ENCODE data around the gene HMG20B. TPM values are rescaled to one million over a fixed set of nuclear protein-coding genes. Genes with fewer than 3 reads are reported as not detected.

The HMG20B gene
- total RNA-seq, 1 experiment from 2014 or later: 115 TPM

GRCh38 chr19:3626473-3627350 is 54.0 kb downstream of the HMG20B start, which contains the start of gene CACTIN:
Gene CACTIN (minus strand): TSS chr19:3626790. CDS start chr19:3626762, 28 bp downstream.
- 0 out of 2 replicates have a peak, but pooled peaks cover 8% of the 10 kb centered on the region for H4K20me1 ChIP-seq (ENCODE audit: insufficient read depth)
- no peaks in the 10 kb centered on the region for H3K9me2 ChIP-seq (ENCODE audit: insufficient read depth)
- CTCF ChIA-PET: no interaction called here
- no peaks in the 10 kb centered on the region for H3F3A ChIP-seq (ENCODE audit: insufficient read depth, low read depth)
- TF ChIP-seq EZH2 (IDR thresholded peaks at IDR 0.05; ENCODE audit: low read depth) (no peak), CTCF (conservative IDR thresholded peaks at IDR 0.05) (no peak)
- POLR2A ChIA-PET (ENCODE audit: unreplicated experiment): interaction anchor here (0.6 kb wide), 1 partner anchor 132 kb away, joined by 9 read pairs; no protein-coding TSS in a partner anchor
- H3K4me3 ChIP-seq: peak within 1 kb of the TSS; percentile 76
- H3K4me2 ChIP-seq: peak within 1 kb of the TSS; percentile 89
- peaks cover 5% of the 10 kb centered on the region; the same call in 1 of the 2 replicates for H3K4me1 ChIP-seq (replicated peaks; ENCODE audit: insufficient read depth)
- intact Hi-C loops (cut with micrococcal nuclease; ENCODE audit: unreplicated experiment): loop anchor here (5.0 kb wide), 1 partner anchor 69 kb away; the partner anchor contains the start of gene MFSD12
- H3K9me3 ChIP-seq (ENCODE audit: insufficient read depth, low read depth): no peaks in the 10 kb centered on the region
- H3K27ac ChIP-seq: peak within 1 kb of the TSS; percentile 77
- H3K36me3 ChIP-seq (ENCODE audit: low read depth): no peaks in the 10 kb centered on the region
- H3K79me2 ChIP-seq (ENCODE audit: low read depth): peaks cover 25% of the 10 kb centered on the region
- DNase-seq: peak; percentile 90 to 95
- BruUV-seq (replicated peaks): no TSS peak
- peak within 1 kb of the TSS; percentile 76 for H2AFZ ChIP-seq
- no peaks in the 10 kb centered on the region for H3K27me3 ChIP-seq (ENCODE audit: insufficient read depth, low read depth)

GRCh38 chr19:3627351-3627723 is 54.6 kb downstream of the HMG20B start:
- CTCF ChIA-PET: no interaction called here
- Histone ChIP-seq H2AFZ (peak overlapping the region; percentile 48; the same call in 1 of the 2 replicates), H3K27ac (no peak overlapping the region), H3F3A (ENCODE audit: insufficient read depth, low read depth) (no peaks in the 10 kb centered on the region), H3K4me1 (replicated peaks; ENCODE audit: insufficient read depth) (peaks cover 5% of the 10 kb centered on the region; the same call in 1 of the 2 replicates), H3K4me3 (peak overlapping the region; percentile 76; the same call in 1 of the 2 replicates), H3K4me2 (peak overlapping the region; percentile 89), H3K9me2 (ENCODE audit: insufficient read depth) (no peaks in the 10 kb centered on the region), H3K9me3 (ENCODE audit: insufficient read depth, low read depth) (no peaks in the 10 kb centered on the region), H3K27me3 (ENCODE audit: insufficient read depth, low read depth) (no peaks in the 10 kb centered on the region), H4K20me1 (ENCODE audit: insufficient read depth) (0 out of 2 replicates have a peak, but pooled peaks cover 8% of the 10 kb centered on the region), H3K36me3 (ENCODE audit: low read depth) (no peaks in the 10 kb centered on the region), H3K79me2 (ENCODE audit: low read depth) (peaks cover 25% of the 10 kb centered on the region)
- DNase-seq: no peak
- no TSS peak for BruUV-seq (replicated peaks)
- intact Hi-C loops (cut with micrococcal nuclease; ENCODE audit: unreplicated experiment): loop anchor here (5.0 kb wide), 1 partner anchor 70 kb away; the partner anchor contains the start of gene MFSD12
- POLR2A ChIA-PET (ENCODE audit: unreplicated experiment): interaction anchor here (0.6 kb wide), 1 partner anchor 132 kb away, joined by 9 read pairs; no protein-coding TSS in a partner anchor
- TF ChIP-seq EZH2 (IDR thresholded peaks at IDR 0.05; ENCODE audit: low read depth) (no peak), CTCF (conservative IDR thresholded peaks at IDR 0.05) (no peak)

Other genes with a start within 250 kb of the HMG20B start
- gene NFIC, start 206.4 kb upstream of the HMG20B start, total RNA-seq (2021): 71.1 and 75.6 TPM in 2 replicates
- gene SMIM24, start 92.4 kb upstream of the HMG20B start, total RNA-seq (2021): not detected in 2 replicates
- not detected in 2 replicates for gene SMIM44, start 89.5 kb upstream of the HMG20B start, total RNA-seq (2021)
- gene DOHH, start 72.3 kb upstream of the HMG20B start, total RNA-seq (2021): 7.7 and 11.7 TPM in 2 replicates
- gene FZR1, start 66.6 kb upstream of the HMG20B start, total RNA-seq (2021): 57.0 and 60.4 TPM in 2 replicates
- gene TEKTIP1, start 33.8 kb upstream of the HMG20B start, total RNA-seq (2021): 4.7 and 4.9 TPM in 2 replicates
- gene MFSD12, start 15.4 kb upstream of the HMG20B start, total RNA-seq (2021): 62.0 and 70.0 TPM in 2 replicates
- gene GIPC3, start 12.5 kb downstream of the HMG20B start, total RNA-seq (2021): 0.13 TPM in 1 of 2 replicates, not detected in the other
- 0.38 TPM in 1 of 2 replicates, not detected in the other for gene TBXA2R, start 33.9 kb downstream of the HMG20B start, total RNA-seq (2021)
- 17.2 and 18.6 TPM in 2 replicates for gene CACTIN, start 53.8 kb downstream of the HMG20B start, total RNA-seq (2021)
- 19.1 and 20.0 TPM in 2 replicates for gene PIP5K1C, start 127.5 kb downstream of the HMG20B start, total RNA-seq (2021)
- gene TJP3, start 135.4 kb downstream of the HMG20B start, total RNA-seq (2021): 56.8 and 71.5 TPM in 2 replicates
- 16.0 and 22.1 TPM in 2 replicates for gene APBA3, start 188.7 kb downstream of the HMG20B start, total RNA-seq (2021)
- 31.6 and 42.0 TPM in 2 replicates for gene MRPL54, start 189.7 kb downstream of the HMG20B start, total RNA-seq (2021)
- gene RAX2, start 199.3 kb downstream of the HMG20B start, total RNA-seq (2021): not detected in 2 replicates
- gene MATK, start 213.4 kb downstream of the HMG20B start, total RNA-seq (2021): not detected in 2 replicates

All from PC-9 (cell line).